K562 (cell line): Measurements from ENCODE around the gene ANO2. TPM values are rescaled to one million over a fixed set of nuclear protein-coding genes. Genes with fewer than 3 reads are reported as not detected.

ENCODE experiments used
- ATAC-seq: fragments of 200-7000 bp; cut with Tn5 transposase; 3 replicates; pipeline ENCODE4 v1.9.1; 2020; ENCODE audit warnings: moderate library complexity
- BruUV-seq: library from RNA; stranded (reverse); fragments of 400-500 nt; replicated peaks from 2 replicates; lab custom pipeline; 2021; lab: Mats Ljungman, UMichigan
- CTCF ChIA-PET: fragments of 300-600 bp; formaldehyde crosslinking; extraction: SDS; loops from one replicate; lab custom pipeline; 2021; ENCODE audit warnings: low intra/inter-chr PET ratio; lab: Yijun Ruan, JAX
- POLR2A ChIA-PET: fragments of 300-600, 350-650 bp; sonication (Branson Sonifier 250); formaldehyde crosslinking; extraction: SDS; loops from one replicate; lab custom pipeline; 2021; ENCODE audit warnings: antibody characterized with exemption, inconsistent platforms; lab: Yijun Ruan, JAX
- DNase-seq, 4 experiments: peaks; one replicate each; pipeline versions ENCODE4 v3.0.0 to v3.0.0-alpha.2; 2011 to 2018; ENCODE audit warnings: low spot score in 3 of 4, mixed read lengths in 3 of 4; ENCODE audit errors: extremely low read depth in 1 of 4
- FAIRE-seq: peaks from 2 replicates; lab custom pipeline; 2011; peaks lifted over from hg19 to GRCh38; lab: Jason Lieb, UNC
- H2AFZ ChIP-seq: 2 replicates; pipeline ENCODE4 v1.6.0; 2011; ENCODE audit warnings: low read depth, low read length, control low read depth, inconsistent platforms
- H3K27ac ChIP-seq: fragments of 200-600 bp; 3 replicates; pipeline ENCODE4 v1.8.0; 2011; ENCODE audit warnings: low read depth, mild to moderate bottlenecking, control low read depth, inconsistent platforms, low read length, moderate library complexity, mixed read lengths; ENCODE audit errors: extremely low read depth
- H3K27me3 ChIP-seq, 2 experiments: fragments of 300-600 bp in 1 of 2; 2 replicates in 1 of 2; 3 replicates in 1 of 2; pipeline versions ENCODE4 v1.6.0 to v1.8.0; 2011; ENCODE audit warnings: inconsistent platforms in 2 of 2, low read length in 2 of 2, mild to moderate bottlenecking in 1 of 2, mixed read lengths in 1 of 2, moderate library complexity in 1 of 2; ENCODE audit not compliant: control insufficient read depth in 2 of 2, insufficient read depth in 2 of 2
- H3K36me3 ChIP-seq: fragments of 300-600 bp; 3 replicates; pipeline ENCODE4 v1.8.0; 2011; ENCODE audit warnings: mild to moderate bottlenecking, low read length, inconsistent platforms; ENCODE audit not compliant: control insufficient read depth, insufficient read depth
- H3K4me1 ChIP-seq, 2 experiments: fragments of 200-600 bp in 1 of 2; replicated peaks in 1 of 2; 2 replicates in 1 of 2; 3 replicates in 1 of 2; pipeline versions ENCODE4 v1.5.1 to v1.8.0; 2011; ENCODE audit warnings: inconsistent platforms in 2 of 2, low read length in 2 of 2, mild to moderate bottlenecking in 1 of 2, mixed read lengths in 1 of 2, moderate library complexity in 1 of 2; ENCODE audit not compliant: control insufficient read depth in 2 of 2, insufficient read depth in 2 of 2
- H3K4me2 ChIP-seq: 2 replicates; pipeline ENCODE4 v1.6.1; 2011; ENCODE audit warnings: low read length, control low read depth, inconsistent platforms, mixed read lengths; ENCODE audit not compliant: insufficient read depth
- H3K4me3 ChIP-seq: fragments of 200-600 bp; sonication (generic), shearing (Covaris generic); 2 replicates; pipeline ENCODE4 v1.5.1; 2016; ENCODE audit warnings: control low read depth, inconsistent platforms
- H3K79me2 ChIP-seq: fragments of 200-600 bp; 3 replicates; pipeline ENCODE4 v1.8.0; 2011; ENCODE audit warnings: low read length, inconsistent platforms; ENCODE audit not compliant: control insufficient read depth, insufficient read depth
- H3K9ac ChIP-seq, 2 experiments: 2 replicates each; pipeline versions ENCODE4 v1.6.0 to v1.6.1; 2011; ENCODE audit warnings: low read depth in 2 of 2, low read length in 2 of 2, control low read depth in 1 of 2, inconsistent platforms in 1 of 2, mild to moderate bottlenecking in 1 of 2, mixed read lengths in 1 of 2; ENCODE audit not compliant: insufficient read depth in 1 of 2
- H3K9me1 ChIP-seq: one replicate; pipeline ENCODE4 v1.6.0; 2011; ENCODE audit warnings: inconsistent platforms, mild to moderate bottlenecking, low read length, moderate library complexity; ENCODE audit not compliant: control insufficient read depth, insufficient read depth
- H3K9me3 ChIP-seq: replicated peaks from 2 replicates; pipeline ENCODE4 v1.5.1; 2011; ENCODE audit warnings: low read depth, low read length, inconsistent platforms; ENCODE audit not compliant: control insufficient read depth, insufficient read depth
- H4K20me1 ChIP-seq: replicated peaks from 2 replicates; pipeline ENCODE4 v1.6.1; 2011; ENCODE audit warnings: low read length, inconsistent platforms, mixed read lengths; ENCODE audit not compliant: control insufficient read depth, insufficient read depth
- CBX5 ChIP-seq: IDR thresholded peaks from 2 replicates; pipeline ENCODE4 v1.6.1; 2014; ENCODE audit warnings: low read depth, borderline replicate concordance
- ETV6 ChIP-seq, 3 experiments: fragments of 150-350 bp in 1 of 3; sonication (generic) in 1 of 3; formaldehyde crosslinking in 1 of 3; IDR thresholded peaks; 2 replicates each; pipeline versions ENCODE4 v1.6.1 to v1.8.0; 2014 to 2022; ENCODE audit warnings: borderline replicate concordance in 2 of 3, low read depth in 2 of 3, antibody characterized with exemption in 1 of 3, low read length in 1 of 3, mild to moderate bottlenecking in 1 of 3, missing genetic modification reagents in 1 of 3
- FOXA1 ChIP-seq: fragments of 450-650 bp; IDR thresholded peaks from 2 replicates; pipeline ENCODE4 v1.6.1; 2016; ENCODE audit warnings: mild to moderate bottlenecking, borderline replicate concordance
- KDM1A ChIP-seq, 2 experiments: fragments of 450-650 bp; IDR thresholded peaks; 2 replicates each; pipeline ENCODE4 v1.6.1; 2016; ENCODE audit warnings: mild to moderate bottlenecking in 2 of 2
- NFIX ChIP-seq: fragments of 250-450 bp; sonication (Bioruptor Pico); IDR thresholded peaks from 2 replicates; pipeline ENCODE4 v1.4.0; 2020; ENCODE audit warnings: low read depth, mild to moderate bottlenecking, moderate library complexity
- NR3C1 ChIP-seq: sonication (generic); formaldehyde crosslinking; IDR thresholded peaks from 2 replicates; pipeline ENCODE4 v1.8.1; 2022; ENCODE audit warnings: missing genetic modification reagents
- PML ChIP-seq: IDR thresholded peaks from 2 replicates; pipeline ENCODE4 v1.6.1; 2012; ENCODE audit warnings: low read length, inconsistent platforms
- ZNF583 ChIP-seq: fragments of 250-450 bp; sonication (Bioruptor Pico); IDR thresholded peaks from 2 replicates; pipeline ENCODE4 v1.4.0; 2020
- ZNF75A ChIP-seq: fragments of 450-650 bp; formaldehyde crosslinking; IDR thresholded peaks from 2 replicates; pipeline ENCODE4 v1.4.0; 2020; ENCODE audit warnings: mild to moderate bottlenecking
- WGBS: fragments of 100-300 bp; shearing (Covaris generic); methylation state at CpG from one replicate; pipeline ENCODE4 v1.1.6; 2016; ENCODE audit warnings: low coverage, mixed read lengths; ENCODE audit not compliant: insufficient coverage; ENCODE audit errors: missing lambda C conversion rate; 5-methylcytosine and 5-hydroxymethylcytosine counted together
- in situ Hi-C: fragments of 300-500 bp; cut with MboI; formaldehyde crosslinking; loops from 4 replicates; pipeline ENCODE4 v1.15.0; 2018; ENCODE audit warnings: inconsistent platforms, mixed read lengths
- intact Hi-C: fragments of 100-400 bp; cut with micrococcal nuclease; formaldehyde crosslinking; loops from 2 replicates; pipeline ENCODE4 v1.14.2; 2022
- polyA plus RNA-seq, 8 experiments: library from polyadenylated mRNA; depleted of rRNA in 4 of 8; stranded (reverse) in 5 of 8; unstranded in 3 of 8; fragments of >200 nt; fragmentation: Nextera tagmentation in 2 of 8; fragmentation: Illumina TruSeq in 1 of 8; extraction: Ambion mirVana in 2 of 8; extraction: Trizol in 1 of 8; gene quantifications; 2 replicates each; pipeline versions ENCODE4 v1.2.1 to v1.2.3, GENCODE V29; 2011 to 2014; ENCODE audit warnings: inconsistent platforms in 1 of 8, missing spikeins in 1 of 8
- total RNA-seq, 7 experiments: library from RNA; depleted of rRNA in 6 of 7; stranded (reverse); fragments of >200 nt in 6 of 7; fragmentation: Illumina TruSeq in 2 of 7; extraction: Trizol in 2 of 7; gene quantifications; 2 replicates each; pipeline versions ENCODE4 v1.2.1 to v1.2.3, GENCODE V29; 2011 to 2021; ENCODE audit warnings: low replicate concordance in 1 of 7
- TF ChIP-seq, protein P1 (sequence below): IDR thresholded peaks from 2 replicates; pipeline ENCODE4 v1.6.1; 2011; ENCODE audit not compliant: insufficient read length; ENCODE audit errors: extremely low read depth
- TF ChIP-seq, protein P2 (sequence below): IDR thresholded peaks from 2 replicates; pipeline ENCODE4 v1.6.1; 2012; ENCODE audit warnings: low read depth, low read length, improper control_type of control experiment, borderline replicate concordance
- TF ChIP-seq, protein P3 (sequence below): IDR thresholded peaks from 2 replicates; pipeline ENCODE4 v1.6.1; 2016; ENCODE audit warnings: missing genetic modification characterization, missing compliant biosample characterization
- TF ChIP-seq, protein P4 (sequence below): fragments of 450-650 bp; IDR thresholded peaks from 2 replicates; pipeline ENCODE4 v1.6.1; 2016
- TF ChIP-seq, protein P5 (sequence below), 2 experiments: fragments of 150-350 bp in 1 of 2; IDR thresholded peaks; 2 replicates each; pipeline ENCODE4 v1.6.1; 2012 to 2016; ENCODE audit warnings: low read depth in 2 of 2, low read length in 2 of 2, mild to moderate bottlenecking in 1 of 2, moderate library complexity in 1 of 2

ANO2 gene
- total and polyA plus RNA-seq, 9 of the 15 experiments (the other 6 are each of a cell fraction or from before 2014, with no cell fraction given), result 0.64 TPM; not detected in 8

DNA sequence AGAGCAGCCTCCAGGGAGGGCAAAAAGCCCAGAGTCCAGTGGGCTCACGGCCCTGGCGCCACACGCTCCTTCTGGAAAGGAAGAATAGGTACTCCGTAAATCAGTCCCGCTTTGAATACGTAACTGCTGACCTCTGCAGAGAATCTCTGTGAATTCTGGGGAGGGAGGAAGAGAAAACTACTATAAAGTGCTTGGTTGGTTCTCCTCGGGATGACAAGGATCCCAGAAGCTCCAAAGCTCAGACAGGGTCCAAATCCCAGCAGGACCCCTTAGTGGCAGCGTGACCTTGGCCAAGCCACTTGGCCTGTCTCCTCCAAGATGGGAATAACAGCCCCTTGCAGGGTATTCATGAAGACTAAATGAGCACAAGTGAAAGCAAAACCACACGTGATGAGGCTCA, 31.7 kb downstream of the ANO2 start:
- no TSS peak for BruUV-seq
- no peaks in the 10 kb centered on the region for H3K36me3 ChIP-seq
- no peaks in the 10 kb centered on the region for H4K20me1 ChIP-seq
- H3K9me3 ChIP-seq, result no peaks in the 10 kb centered on the region
- H2AFZ ChIP-seq, result no peak overlapping the region
- ChIA-PET CTCF (interaction anchor here (1.3 kb wide), 1 partner anchor 125 kb away, joined by 7 read pairs; no protein-coding TSS in a partner anchor), POLR2A (no interaction called here)
- intact Hi-C loops (loop anchor here (2.0 kb wide), 1 partner anchor 125 kb away; no protein-coding TSS in a partner anchor), in situ Hi-C loops (no loop called here)
- H3K9me1 ChIP-seq, result no peaks in the 10 kb centered on the region
- H3K4me2 ChIP-seq, result no peak overlapping the region
- H3K27ac ChIP-seq, result no peak overlapping the region
- H3K27me3 ChIP-seq, result peaks cover 0 to 19% of the 10 kb centered on the region in 2 experiments; a peak in 2 of 5 replicates
- FAIRE-seq (no peak), ATAC-seq (no peak), DNase-seq (no peak)
- no peak overlapping the region for H3K4me3 ChIP-seq
- no peaks in the 10 kb centered on the region for H3K79me2 ChIP-seq
- 5% methylated on average over 7 of the region's 9 CpGs for WGBS
- H3K9ac ChIP-seq, result no peak overlapping the region
- H3K4me1 ChIP-seq, result no peaks in the 10 kb centered on the region
- TF ChIP-seq NR3C1 (CRISPR knock-in tag), result no peak
- TF ChIP-seq, protein P1, sequence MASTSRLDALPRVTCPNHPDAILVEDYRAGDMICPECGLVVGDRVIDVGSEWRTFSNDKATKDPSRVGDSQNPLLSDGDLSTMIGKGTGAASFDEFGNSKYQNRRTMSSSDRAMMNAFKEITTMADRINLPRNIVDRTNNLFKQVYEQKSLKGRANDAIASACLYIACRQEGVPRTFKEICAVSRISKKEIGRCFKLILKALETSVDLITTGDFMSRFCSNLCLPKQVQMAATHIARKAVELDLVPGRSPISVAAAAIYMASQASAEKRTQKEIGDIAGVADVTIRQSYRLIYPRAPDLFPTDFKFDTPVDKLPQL, result no peak
- TF ChIP-seq ETV6 (IDR thresholded peaks at IDR 0.05; ENCODE audit: borderline replicate concordance in 1 of 2, low read depth in 2 of 2, low read length in 1 of 2), result no peak
- no peak for TF ChIP-seq ETV6 (CRISPR knock-in tag; IDR thresholded peaks at IDR 0.05; ENCODE audit: borderline replicate concordance)
- no peak for TF ChIP-seq ZNF75A
- no peak for TF ChIP-seq PML
- TF ChIP-seq, protein P2, sequence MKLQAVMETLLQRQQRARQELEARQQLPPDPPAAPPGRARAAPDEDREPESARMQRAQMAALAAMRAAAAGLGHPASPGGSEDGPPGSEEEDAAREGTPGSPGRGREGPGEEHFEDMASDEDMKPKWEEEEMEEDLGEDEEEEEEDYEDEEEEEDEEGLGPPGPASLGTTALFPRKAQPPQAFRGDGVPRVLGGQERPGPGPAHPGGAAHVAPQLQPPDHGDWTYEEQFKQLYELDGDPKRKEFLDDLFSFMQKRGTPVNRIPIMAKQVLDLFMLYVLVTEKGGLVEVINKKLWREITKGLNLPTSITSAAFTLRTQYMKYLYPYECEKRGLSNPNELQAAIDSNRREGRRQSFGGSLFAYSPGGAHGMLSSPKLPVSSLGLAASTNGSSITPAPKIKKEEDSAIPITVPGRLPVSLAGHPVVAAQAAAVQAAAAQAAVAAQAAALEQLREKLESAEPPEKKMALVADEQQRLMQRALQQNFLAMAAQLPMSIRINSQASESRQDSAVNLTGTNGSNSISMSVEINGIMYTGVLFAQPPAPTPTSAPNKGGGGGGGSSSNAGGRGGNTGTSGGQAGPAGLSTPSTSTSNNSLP, result no peak
- no peak for TF ChIP-seq FOXA1
- TF ChIP-seq, protein P3, sequence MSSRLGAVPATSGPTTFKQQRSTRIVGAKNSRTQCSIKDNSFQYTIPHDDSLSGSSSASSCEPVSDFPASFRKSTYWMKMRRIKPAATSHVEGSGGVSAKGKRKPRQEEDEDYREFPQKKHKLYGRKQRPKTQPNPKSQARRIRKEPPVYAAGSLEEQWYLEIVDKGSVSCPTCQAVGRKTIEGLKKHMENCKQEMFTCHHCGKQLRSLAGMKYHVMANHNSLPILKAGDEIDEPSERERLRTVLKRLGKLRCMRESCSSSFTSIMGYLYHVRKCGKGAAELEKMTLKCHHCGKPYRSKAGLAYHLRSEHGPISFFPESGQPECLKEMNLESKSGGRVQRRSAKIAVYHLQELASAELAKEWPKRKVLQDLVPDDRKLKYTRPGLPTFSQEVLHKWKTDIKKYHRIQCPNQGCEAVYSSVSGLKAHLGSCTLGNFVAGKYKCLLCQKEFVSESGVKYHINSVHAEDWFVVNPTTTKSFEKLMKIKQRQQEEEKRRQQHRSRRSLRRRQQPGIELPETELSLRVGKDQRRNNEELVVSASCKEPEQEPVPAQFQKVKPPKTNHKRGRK (tag), result no peak
- TF ChIP-seq, protein P4, sequence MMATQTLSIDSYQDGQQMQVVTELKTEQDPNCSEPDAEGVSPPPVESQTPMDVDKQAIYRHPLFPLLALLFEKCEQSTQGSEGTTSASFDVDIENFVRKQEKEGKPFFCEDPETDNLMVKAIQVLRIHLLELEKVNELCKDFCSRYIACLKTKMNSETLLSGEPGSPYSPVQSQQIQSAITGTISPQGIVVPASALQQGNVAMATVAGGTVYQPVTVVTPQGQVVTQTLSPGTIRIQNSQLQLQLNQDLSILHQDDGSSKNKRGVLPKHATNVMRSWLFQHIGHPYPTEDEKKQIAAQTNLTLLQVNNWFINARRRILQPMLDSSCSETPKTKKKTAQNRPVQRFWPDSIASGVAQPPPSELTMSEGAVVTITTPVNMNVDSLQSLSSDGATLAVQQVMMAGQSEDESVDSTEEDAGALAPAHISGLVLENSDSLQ, result no peak
- TF ChIP-seq ZNF583, result no peak
- no peak for TF ChIP-seq NFIX (CRISPR knock-in tag)
- no peak for TF ChIP-seq CBX5
- no peak for TF ChIP-seq KDM1A (IDR thresholded peaks at IDR 0.05)
- TF ChIP-seq, protein P5, sequence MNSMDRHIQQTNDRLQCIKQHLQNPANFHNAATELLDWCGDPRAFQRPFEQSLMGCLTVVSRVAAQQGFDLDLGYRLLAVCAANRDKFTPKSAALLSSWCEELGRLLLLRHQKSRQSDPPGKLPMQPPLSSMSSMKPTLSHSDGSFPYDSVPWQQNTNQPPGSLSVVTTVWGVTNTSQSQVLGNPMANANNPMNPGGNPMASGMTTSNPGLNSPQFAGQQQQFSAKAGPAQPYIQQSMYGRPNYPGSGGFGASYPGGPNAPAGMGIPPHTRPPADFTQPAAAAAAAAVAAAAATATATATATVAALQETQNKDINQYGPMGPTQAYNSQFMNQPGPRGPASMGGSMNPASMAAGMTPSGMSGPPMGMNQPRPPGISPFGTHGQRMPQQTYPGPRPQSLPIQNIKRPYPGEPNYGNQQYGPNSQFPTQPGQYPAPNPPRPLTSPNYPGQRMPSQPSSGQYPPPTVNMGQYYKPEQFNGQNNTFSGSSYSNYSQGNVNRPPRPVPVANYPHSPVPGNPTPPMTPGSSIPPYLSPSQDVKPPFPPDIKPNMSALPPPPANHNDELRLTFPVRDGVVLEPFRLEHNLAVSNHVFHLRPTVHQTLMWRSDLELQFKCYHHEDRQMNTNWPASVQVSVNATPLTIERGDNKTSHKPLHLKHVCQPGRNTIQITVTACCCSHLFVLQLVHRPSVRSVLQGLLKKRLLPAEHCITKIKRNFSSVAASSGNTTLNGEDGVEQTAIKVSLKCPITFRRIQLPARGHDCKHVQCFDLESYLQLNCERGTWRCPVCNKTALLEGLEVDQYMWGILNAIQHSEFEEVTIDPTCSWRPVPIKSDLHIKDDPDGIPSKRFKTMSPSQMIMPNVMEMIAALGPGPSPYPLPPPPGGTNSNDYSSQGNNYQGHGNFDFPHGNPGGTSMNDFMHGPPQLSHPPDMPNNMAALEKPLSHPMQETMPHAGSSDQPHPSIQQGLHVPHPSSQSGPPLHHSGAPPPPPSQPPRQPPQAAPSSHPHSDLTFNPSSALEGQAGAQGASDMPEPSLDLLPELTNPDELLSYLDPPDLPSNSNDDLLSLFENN (IDR thresholded peaks at IDR 0.05; ENCODE audit: low read depth in 2 of 2, low read length in 2 of 2), result no peak
